Testis (tissue), 2 donors: Measurements from ENCODE around the gene GPR132.

ENCODE experiments used
- CTCF ChIP-seq, 3 experiments: fragments of 450-650 bp in 2 of 3; fragments of 200-600 bp in 1 of 3; sonication (generic) in 1 of 3; IDR thresholded peaks; one replicate each; pipeline ENCODE4 v1.5.1; 2016 to 2019; ENCODE audit warnings: antibody characterized with exemption in 3 of 3, mild to moderate bottlenecking in 2 of 3, moderate library complexity in 1 of 3
- POLR2A ChIP-seq: fragments of 450-650 bp; IDR thresholded peaks from one replicate; pipeline ENCODE4 v1.6.1; 2017; ENCODE audit warnings: antibody characterized with exemption, mild to moderate bottlenecking, moderate library complexity

DNA sequence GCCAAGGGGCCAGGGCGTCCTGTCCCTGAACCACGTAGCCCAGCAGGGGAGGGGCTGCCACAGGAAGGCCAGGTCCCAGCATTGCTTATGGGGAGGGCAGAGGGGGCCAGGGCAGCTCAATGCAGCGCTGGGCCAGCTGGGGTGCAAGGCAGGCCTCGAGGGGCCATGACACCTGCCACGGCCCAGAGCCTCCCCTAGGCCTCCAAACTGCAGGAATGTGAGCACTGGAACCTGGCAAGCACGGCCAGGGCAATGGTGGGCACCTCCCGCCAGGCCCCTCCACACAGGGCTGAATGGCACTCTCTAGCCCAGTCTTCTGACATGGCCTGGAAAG is 32.5 kb upstream of the GPR132 start:
- TF ChIP-seq CTCF (IDR thresholded peaks at IDR 0.05) = no peak
- no peak for TF ChIP-seq POLR2A
